ENCODE results near the gene ALG12. TPM values are rescaled to one million over a fixed set of nuclear protein-coding genes. Genes with fewer than 3 reads are reported as not detected.

ALG12 gene
- total RNA-seq, 1 donor: 20.3 TPM

GRCh38 chr22:49907807-49908206 is 10.4 kb downstream of the ALG12 start:
- no peak overlapping the region for H3K4me3 ChIP-seq (ENCODE audit: low read depth, low read length)
- DNase-seq (ENCODE audit: low read depth): no peak
- no peak for TF ChIP-seq CTCF (IDR thresholded peaks at IDR 0.05; ENCODE audit: insufficient read depth, low read depth, low read length)

GRCh38 chr22:49906799-49907290 is 11.4 kb downstream of the ALG12 start:
- no peak overlapping the region for H3K4me3 ChIP-seq (ENCODE audit: low read depth, low read length)
- DNase-seq (ENCODE audit: low read depth): no peak
- TF ChIP-seq CTCF (IDR thresholded peaks at IDR 0.05; ENCODE audit: insufficient read depth, low read depth, low read length): no peak

- no peak for DNase-seq (ENCODE audit: low read depth)
- no peak for TF ChIP-seq CTCF (IDR thresholded peaks at IDR 0.05; ENCODE audit: insufficient read depth, low read depth, low read length)
- no peak overlapping the region for H3K4me3 ChIP-seq (ENCODE audit: low read depth, low read length)
Measured at GRCh38 chr22:49906071-49906798, 12.0 kb downstream of the ALG12 start.

GRCh38 chr22:49905465-49905864 is 12.8 kb downstream of the ALG12 start:
- H3K4me3 ChIP-seq (ENCODE audit: low read depth, low read length): no peak overlapping the region
- TF ChIP-seq CTCF (IDR thresholded peaks at IDR 0.05; ENCODE audit: insufficient read depth, low read depth, low read length): no peak
- no peak for DNase-seq (ENCODE audit: low read depth)

GRCh38 chr22:49904040-49904369 is 14.2 kb downstream of the ALG12 start:
- no peak overlapping the region for H3K4me3 ChIP-seq (ENCODE audit: low read depth, low read length)
- TF ChIP-seq CTCF (IDR thresholded peaks at IDR 0.05; ENCODE audit: insufficient read depth, low read depth, low read length): no peak
- no peak for DNase-seq (ENCODE audit: low read depth)

- TF ChIP-seq CTCF (IDR thresholded peaks at IDR 0.05; ENCODE audit: insufficient read depth, low read depth, low read length): no peak
- DNase-seq (ENCODE audit: low read depth): no peak
Measured at GRCh38 chr22:49903322-49904039, 14.8 kb downstream of the ALG12 start.

More at GRCh38 chr22:49903322-49904039, 14.8 kb downstream of the ALG12 start:
- no peak overlapping the region for H3K4me3 ChIP-seq (ENCODE audit: low read depth, low read length)
